ENCODE measurements around the gene HHATL.

The HHATL gene

GRCh38 chr3:42653303-42653559 lies 49.4 kb downstream of the HHATL start:
- H3K27ac ChIP-seq (ENCODE audit: extremely low read depth, low read depth, low read length) = no peak overlapping the region

GRCh38 chr3:42652611-42653302 lies 49.8 kb downstream of the HHATL start:
- no peak overlapping the region for H3K27ac ChIP-seq (ENCODE audit: extremely low read depth, low read depth, low read length)
- peaks cover 0 to 35% of the 10 kb centered on the region in 2 experiments; a peak in 1 of 3 replicates for H3K36me3 ChIP-seq (ENCODE audit: control insufficient read depth in 2 of 2, insufficient read depth in 1 of 2, low read length in 2 of 2)
- H3K9me3 ChIP-seq (ENCODE audit: control insufficient read depth, insufficient read depth, low read depth, low read length) = no peaks in the 10 kb centered on the region
- peak overlapping the region; percentile 64; the same call in 1 of the 2 replicates for H3K4me3 ChIP-seq (ENCODE audit: low read depth, low read length)
- H3K4me1 ChIP-seq (ENCODE audit: control insufficient read depth, insufficient read depth, low read length) = no peaks in the 10 kb centered on the region
- POLR2A ChIA-PET = interaction anchor here (0.7 to 1.1 kb wide), 2 partner anchors 11 to 13 kb away, joined by 3 read pairs; no protein-coding TSS in a partner anchor
- CTCF ChIA-PET = interaction anchor here (0.6 kb wide), 1 partner anchor 46 kb away, joined by 5 read pairs; no protein-coding TSS in a partner anchor
- no peak for TF ChIP-seq ZNF530 (tag by site-specific recombination; IDR thresholded peaks at IDR 0.05; ENCODE audit: low read depth)
- TF ChIP-seq ZNF19 (tag by site-specific recombination; IDR thresholded peaks at IDR 0.05; ENCODE audit: low read depth) = no peak
- no peak for TF ChIP-seq ZBTB17 (tag by site-specific recombination; IDR thresholded peaks at IDR 0.05)
- TF ChIP-seq SCRT2 (tag by site-specific recombination; IDR thresholded peaks at IDR 0.05) = no peak
- TF ChIP-seq ZNF394 (tag by site-specific recombination; IDR thresholded peaks at IDR 0.05; ENCODE audit: borderline replicate concordance) = no peak
- 0 out of 2 replicates have a peak, but pooled peaks have one; percentile 38 for TF ChIP-seq KLF9 (tag by site-specific recombination; IDR thresholded peaks at IDR 0.05; ENCODE audit: low read depth)
- no peak for TF ChIP-seq ZNF175 (tag by site-specific recombination; IDR thresholded peaks at IDR 0.05)
- no peak for TF ChIP-seq ZNF416 (tag by site-specific recombination; IDR thresholded peaks at IDR 0.05)
- TF ChIP-seq, protein P1, sequence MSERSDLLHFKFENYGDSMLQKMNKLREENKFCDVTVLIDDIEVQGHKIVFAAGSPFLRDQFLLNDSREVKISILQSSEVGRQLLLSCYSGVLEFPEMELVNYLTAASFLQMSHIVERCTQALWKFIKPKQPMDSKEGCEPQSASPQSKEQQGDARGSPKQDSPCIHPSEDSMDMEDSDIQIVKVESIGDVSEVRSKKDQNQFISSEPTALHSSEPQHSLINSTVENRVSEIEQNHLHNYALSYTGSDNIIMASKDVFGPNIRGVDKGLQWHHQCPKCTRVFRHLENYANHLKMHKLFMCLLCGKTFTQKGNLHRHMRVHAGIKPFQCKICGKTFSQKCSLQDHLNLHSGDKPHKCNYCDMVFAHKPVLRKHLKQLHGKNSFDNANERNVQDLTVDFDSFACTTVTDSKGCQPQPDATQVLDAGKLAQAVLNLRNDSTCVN (tag by site-specific recombination; optimal IDR thresholded peaks at IDR 0.05) = no peak
- TF ChIP-seq ZNF626 (tag by site-specific recombination; IDR thresholded peaks at IDR 0.05) = no peak
- TF ChIP-seq HOXA7 (CRISPR knock-in tag; IDR thresholded peaks at IDR 0.05; ENCODE audit: borderline replicate concordance) = no peak
- TF ChIP-seq ZNF777 (tag by site-specific recombination; IDR thresholded peaks at IDR 0.05; ENCODE audit: borderline replicate concordance) = no peak
- no peak for TF ChIP-seq ZNF473 (tag by site-specific recombination; IDR thresholded peaks at IDR 0.05)
- no peak for TF ChIP-seq ZNF23 (tag by site-specific recombination; IDR thresholded peaks at IDR 0.05; ENCODE audit: borderline replicate concordance)
- no peak for TF ChIP-seq ZBTB6 (tag by site-specific recombination; IDR thresholded peaks at IDR 0.05)
- TF ChIP-seq ZNF423 (tag by site-specific recombination; IDR thresholded peaks at IDR 0.05) = no peak
- no peak for TF ChIP-seq ZNF677 (tag by site-specific recombination; IDR thresholded peaks at IDR 0.05)
- TF ChIP-seq PATZ1 (tag by site-specific recombination; IDR thresholded peaks at IDR 0.05) = peak; percentile 51
- no peak for TF ChIP-seq ZNF311 (tag by site-specific recombination; IDR thresholded peaks at IDR 0.05; ENCODE audit: borderline replicate concordance)
- TF ChIP-seq ZNF521 (tag by site-specific recombination; IDR thresholded peaks at IDR 0.05) = no peak
- TF ChIP-seq ZNF549 (tag by site-specific recombination; IDR thresholded peaks at IDR 0.05) = no peak
- no peak for TF ChIP-seq ZNF133 (tag by site-specific recombination; IDR thresholded peaks at IDR 0.05)
- TF ChIP-seq ZSCAN23 (tag by site-specific recombination; IDR thresholded peaks at IDR 0.05) = no peak
- peak; percentile 33; the same call in 1 of the 2 replicates for TF ChIP-seq SP2 (tag by site-specific recombination; IDR thresholded peaks at IDR 0.05)
- TF ChIP-seq ZNF664 (tag by site-specific recombination; IDR thresholded peaks at IDR 0.05) = no peak

More at GRCh38 chr3:42653303-42653559, 49.4 kb downstream of the HHATL start:
- H3K4me1 ChIP-seq (ENCODE audit: control insufficient read depth, insufficient read depth, low read length) = no peaks in the 10 kb centered on the region
- H3K36me3 ChIP-seq (ENCODE audit: control insufficient read depth in 2 of 2, insufficient read depth in 1 of 2, low read length in 2 of 2) = peaks cover 0 to 35% of the 10 kb centered on the region in 2 experiments; a peak in 1 of 3 replicates
- H3K4me3 ChIP-seq (ENCODE audit: low read depth, low read length) = peak overlapping the region; percentile 64
- H3K9me3 ChIP-seq (ENCODE audit: control insufficient read depth, insufficient read depth, low read depth, low read length) = no peaks in the 10 kb centered on the region
- ChIA-PET POLR2A (no interaction called here), CTCF (interaction anchor here (0.6 kb wide), 1 partner anchor 45 kb away, joined by 5 read pairs; no protein-coding TSS in a partner anchor)
- TF ChIP-seq HIC1 (tag by site-specific recombination; IDR thresholded peaks at IDR 0.05) (peak; percentile 22; the same call in 1 of the 2 replicates), TCF7L2 (IDR thresholded peaks at IDR 0.05; ENCODE audit: borderline replicate concordance, low read depth, low read length) (no peak), ZNF133 (tag by site-specific recombination; IDR thresholded peaks at IDR 0.05) (no peak), ZNF843 (tag by site-specific recombination; IDR thresholded peaks at IDR 0.05) (no peak)
